GM12878 (cell line): ENCODE data around the gene ANKRD13D. TPM values are rescaled to one million over a fixed set of nuclear protein-coding genes. Genes with fewer than 3 reads are reported as not detected.
A peak's percentile ranks its signal among the peaks of the same experiment; 100 is the strongest.
"Not testable (repeated sequence)": the region's sequence is repeated elsewhere in the genome, so short reads cannot be mapped to it uniquely, and the experiment has no call there.

Experiments
- ATAC-seq: fragments of 200-7000 bp; cut with Tn5 transposase; 3 replicates; pipeline ENCODE4 v1.9.1; 2020; ENCODE audit warnings: mild to moderate bottlenecking, moderate library complexity
- BruUV-seq: library from RNA; stranded (reverse); fragments of 400-500 nt; replicated peaks from 2 replicates; lab custom pipeline; 2021; lab: Mats Ljungman, UMichigan
- CTCF ChIA-PET: fragments of 300-600 bp; sonication (Branson Sonifier 250); formaldehyde crosslinking; extraction: SDS; loops from one replicate; lab custom pipeline; 2021; ENCODE audit warnings: inconsistent platforms; lab: Yijun Ruan, JAX
- POLR2A ChIA-PET: fragments of 350-600 bp; formaldehyde crosslinking; extraction: SDS; loops from one replicate; lab custom pipeline; 2021; ENCODE audit warnings: inconsistent platforms; lab: Charles Lee
- RAD21 ChIA-PET: fragments of 300-600 bp; sonication (Branson Sonifier 250); formaldehyde crosslinking; loops from one replicate; lab custom pipeline; 2023; ENCODE audit warnings: antibody characterized with exemption; ENCODE audit not compliant: unreplicated experiment; lab: Charles Lee
- SMC1A ChIA-PET: fragments of 300-600 bp; sonication (Branson Sonifier 250); formaldehyde crosslinking; loops from one replicate; lab custom pipeline; 2023; ENCODE audit not compliant: unreplicated experiment, uncharacterized antibody; lab: Charles Lee
- DNase-seq: peaks from one replicate; pipeline ENCODE4 v3.0.0-alpha.2; 2011; ENCODE audit warnings: low read depth, low spot score
- FAIRE-seq: peaks from 3 replicates; lab custom pipeline; 2011; peaks lifted over from hg19 to GRCh38; lab: Jason Lieb, UNC
- H2AFZ ChIP-seq: 2 replicates; pipeline ENCODE4 v1.6.0; 2011; ENCODE audit warnings: low read depth, low read length, control low read depth; ENCODE audit not compliant: control insufficient read depth
- H3K27ac ChIP-seq: 2 replicates; pipeline ENCODE4 v1.5.1; 2011; ENCODE audit warnings: control low read depth; ENCODE audit not compliant: control insufficient read depth, insufficient read depth
- H3K27me3 ChIP-seq, 2 experiments: replicated peaks in 1 of 2; 2 replicates each; pipeline versions ENCODE4 v1.6.0 to v1.6.1; 2011; ENCODE audit warnings: low read length in 1 of 2; ENCODE audit not compliant: control insufficient read depth in 2 of 2, insufficient read depth in 2 of 2
- H3K36me3 ChIP-seq, 2 experiments: 2 replicates each; pipeline ENCODE4 v1.5.1; 2011; ENCODE audit warnings: low read length in 1 of 2; ENCODE audit not compliant: control insufficient read depth in 2 of 2, insufficient read depth in 2 of 2
- H3K4me1 ChIP-seq: 2 replicates; pipeline ENCODE4 v1.6.1; 2011; ENCODE audit warnings: mild to moderate bottlenecking, low read length, moderate library complexity, mixed read lengths; ENCODE audit not compliant: control insufficient read depth, insufficient read depth
- H3K4me2 ChIP-seq: 2 replicates; pipeline ENCODE4 v1.6.0; 2011; ENCODE audit warnings: control low read depth; ENCODE audit not compliant: control insufficient read depth, insufficient read depth
- H3K4me3 ChIP-seq: fragments of 200-600 bp; sonication (generic); 2 replicates; pipeline ENCODE4 v1.5.1; 2016
- H3K79me2 ChIP-seq: 2 replicates; pipeline ENCODE4 v1.6.0; 2011; ENCODE audit warnings: low read length; ENCODE audit not compliant: control insufficient read depth, insufficient read depth
- H3K9ac ChIP-seq: 2 replicates; pipeline ENCODE4 v1.8.0; 2011; ENCODE audit warnings: low read length, control low read depth, mixed read lengths; ENCODE audit not compliant: control insufficient read depth, insufficient read depth
- H3K9me3 ChIP-seq: replicated peaks from 3 replicates; pipeline ENCODE4 v1.5.1; 2011; ENCODE audit warnings: mild to moderate bottlenecking, low read length; ENCODE audit not compliant: control insufficient read depth, insufficient read depth
- H4K20me1 ChIP-seq: 2 replicates; pipeline ENCODE4 v1.6.0; 2011; ENCODE audit not compliant: control insufficient read depth, insufficient read depth
- CBFB ChIP-seq: IDR thresholded peaks from 2 replicates; pipeline ENCODE4 v1.6.1; 2016; ENCODE audit warnings: antibody characterized with exemption, low read depth
- MLLT1 ChIP-seq: fragments of 450-650 bp; IDR thresholded peaks from 2 replicates; pipeline ENCODE4 v1.6.1; 2016; ENCODE audit warnings: mild to moderate bottlenecking
- NKRF ChIP-seq: fragments of 450-650 bp; conservative IDR thresholded peaks from 2 replicates; pipeline ENCODE4 v1.6.1; 2017; ENCODE audit warnings: mild to moderate bottlenecking, moderate library complexity
- RB1 ChIP-seq: fragments of 450-650 bp; formaldehyde crosslinking; IDR thresholded peaks from 2 replicates; pipeline ENCODE4 v1.6.1; 2017; ENCODE audit warnings: mild to moderate bottlenecking, borderline replicate concordance
- SIN3A ChIP-seq: IDR thresholded peaks from 2 replicates; pipeline ENCODE4 v1.6.1; 2012; ENCODE audit warnings: low read depth, low read length, improper control_type of control experiment
- SPI1 ChIP-seq: IDR thresholded peaks from 2 replicates; pipeline ENCODE4 v1.6.1; 2011; ENCODE audit warnings: low read depth, mild to moderate bottlenecking, low read length, moderate library complexity, borderline replicate concordance; ENCODE audit not compliant: insufficient read depth
- WGBS: methylation state at CpG from one replicate; pipeline ENCODE4 v1.1.6; 2016; ENCODE audit warnings: low lambda C conversion rate; ENCODE audit not compliant: insufficient replicate concordance, insufficient coverage; ENCODE audit errors: missing lambda C conversion rate; 5-methylcytosine and 5-hydroxymethylcytosine counted together
- in situ Hi-C: fragments of 300-500 bp; cut with MboI; formaldehyde crosslinking; loops from 9 replicates; pipeline ENCODE4 v1.14.3; 2018; ENCODE audit warnings: mixed read lengths
- intact Hi-C: fragments of 100-400 bp; cut with micrococcal nuclease; formaldehyde crosslinking; loops from one replicate; pipeline ENCODE4 v1.14.2; 2022; ENCODE audit not compliant: unreplicated experiment
- polyA plus RNA-seq, 11 experiments: library from polyadenylated mRNA; depleted of rRNA in 4 of 11; unstranded in 6 of 11; stranded (reverse) in 5 of 11; fragments of >200 nt; fragmentation: Nextera tagmentation in 4 of 11; fragmentation: Illumina TruSeq in 1 of 11; extraction: Ambion mirVana in 4 of 11; extraction: Trizol in 1 of 11; gene quantifications; 1 replicate in 1 of 11; 2 replicates in 10 of 11; pipeline versions ENCODE4 v1.2.1 to v1.2.3, GENCODE V29; 2011 to 2016; ENCODE audit warnings: inconsistent platforms in 2 of 11, missing spikeins in 2 of 11, low read depth in 1 of 11
- total RNA-seq, 4 experiments: library from RNA; depleted of rRNA in 3 of 4; stranded (reverse); fragments of >200 nt in 3 of 4; fragmentation: Illumina TruSeq in 1 of 4; extraction: Trizol in 1 of 4; gene quantifications; 2 replicates each; pipeline versions ENCODE4 v1.2.1 to v1.2.3, GENCODE V29; 2013 to 2021
- TF ChIP-seq, protein P1 (sequence below): fragments of 450-650 bp; formaldehyde crosslinking; IDR thresholded peaks from 2 replicates; pipeline ENCODE4 v1.5.0; 2022; ENCODE audit warnings: mild to moderate bottlenecking, missing genetic modification characterization

Gene ANKRD13D
- total and polyA plus RNA-seq, 10 of the 15 experiments (the other 5 are each of a cell fraction or from before 2014, with no cell fraction given) = 2.0 to 56.2 (median 21.4) TPM

DNA sequence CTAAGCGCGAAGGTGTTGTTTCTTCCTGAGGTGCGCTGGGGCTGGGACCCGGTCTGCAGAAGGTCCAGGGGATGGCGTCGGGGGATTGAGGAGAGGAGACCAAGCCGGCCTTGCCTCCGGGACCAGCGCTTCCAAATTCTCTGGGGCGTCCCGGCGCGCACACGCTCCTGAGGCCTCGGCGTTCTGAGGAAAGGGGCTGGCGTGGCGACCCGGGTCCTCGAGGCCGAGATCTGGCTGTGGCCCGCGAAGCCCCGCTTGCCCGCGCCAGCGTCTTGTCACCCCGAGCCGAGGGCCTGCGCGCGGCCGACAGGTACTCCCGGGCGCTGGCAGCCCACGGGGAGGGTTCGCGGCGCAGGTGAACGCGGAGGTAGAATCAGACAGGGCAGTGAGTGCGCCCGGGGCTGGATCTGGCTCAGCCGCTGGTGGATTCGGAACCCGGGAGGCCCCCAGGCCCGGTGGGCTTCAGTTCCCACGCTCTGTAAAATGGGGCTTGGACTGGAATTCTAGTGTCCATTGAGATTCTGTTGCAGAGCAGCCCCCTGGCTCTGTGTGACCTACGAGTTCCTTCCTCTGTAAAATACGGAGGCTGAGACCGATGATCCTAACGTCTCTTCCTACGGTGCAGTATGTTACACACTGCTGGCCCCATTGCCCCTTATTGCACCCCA is 28.9 kb downstream of the ANKRD13D start (continued):
- TF ChIP-seq MLLT1 = no peak
- 0 out of 2 replicates have a peak, but pooled peaks have one; percentile 4 for TF ChIP-seq SPI1
- TF ChIP-seq RB1 = 0 out of 2 replicates have a peak, but pooled peaks have one; percentile 5
- no peak for TF ChIP-seq CBFB
- TF ChIP-seq, protein P1, sequence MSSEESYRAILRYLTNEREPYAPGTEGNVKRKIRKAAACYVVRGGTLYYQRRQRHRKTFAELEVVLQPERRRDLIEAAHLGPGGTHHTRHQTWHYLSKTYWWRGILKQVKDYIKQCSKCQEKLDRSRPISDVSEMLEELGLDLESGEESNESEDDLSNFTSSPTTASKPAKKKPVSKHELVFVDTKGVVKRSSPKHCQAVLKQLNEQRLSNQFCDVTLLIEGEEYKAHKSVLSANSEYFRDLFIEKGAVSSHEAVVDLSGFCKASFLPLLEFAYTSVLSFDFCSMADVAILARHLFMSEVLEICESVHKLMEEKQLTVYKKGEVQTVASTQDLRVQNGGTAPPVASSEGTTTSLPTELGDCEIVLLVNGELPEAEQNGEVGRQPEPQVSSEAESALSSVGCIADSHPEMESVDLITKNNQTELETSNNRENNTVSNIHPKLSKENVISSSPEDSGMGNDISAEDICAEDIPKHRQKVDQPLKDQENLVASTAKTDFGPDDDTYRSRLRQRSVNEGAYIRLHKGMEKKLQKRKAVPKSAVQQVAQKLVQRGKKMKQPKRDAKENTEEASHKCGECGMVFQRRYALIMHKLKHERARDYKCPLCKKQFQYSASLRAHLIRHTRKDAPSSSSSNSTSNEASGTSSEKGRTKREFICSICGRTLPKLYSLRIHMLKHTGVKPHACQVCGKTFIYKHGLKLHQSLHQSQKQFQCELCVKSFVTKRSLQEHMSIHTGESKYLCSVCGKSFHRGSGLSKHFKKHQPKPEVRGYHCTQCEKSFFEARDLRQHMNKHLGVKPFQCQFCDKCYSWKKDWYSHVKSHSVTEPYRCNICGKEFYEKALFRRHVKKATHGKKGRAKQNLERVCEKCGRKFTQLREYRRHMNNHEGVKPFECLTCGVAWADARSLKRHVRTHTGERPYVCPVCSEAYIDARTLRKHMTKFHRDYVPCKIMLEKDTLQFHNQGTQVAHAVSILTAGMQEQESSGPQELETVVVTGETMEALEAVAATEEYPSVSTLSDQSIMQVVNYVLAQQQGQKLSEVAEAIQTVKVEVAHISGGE (CRISPR knock-in tag) = no peak
- no peak; the same call in 1 of the 2 replicates for TF ChIP-seq NKRF
- peak; percentile 36 for TF ChIP-seq SIN3A

DNA sequence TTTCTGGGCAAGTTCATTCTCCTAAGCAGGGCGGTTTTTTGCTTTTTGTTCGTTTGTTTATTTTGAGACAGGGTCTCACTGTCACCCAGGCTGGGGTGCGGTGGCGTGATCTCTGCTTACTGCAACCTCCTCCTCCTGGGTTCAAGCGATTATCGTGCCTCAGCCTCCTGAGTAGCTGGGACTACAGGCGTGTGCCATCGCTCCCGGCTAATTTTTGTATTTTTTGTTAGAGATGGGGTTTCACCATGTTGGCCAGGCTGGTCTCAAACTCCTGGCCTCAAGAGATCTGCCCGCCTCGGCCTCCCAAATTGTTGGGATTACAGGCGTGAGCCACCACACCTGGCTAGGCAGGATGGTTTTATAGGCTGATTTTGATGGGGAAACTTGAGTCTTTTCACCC is 29.8 kb downstream of the ANKRD13D start:
- POLR2A ChIA-PET = interaction anchor here (1.1 to 2.6 kb wide), 2 partner anchors 51 to 63 kb away, joined by 4 to 23 read pairs; partner anchors contain the start of gene GRK2
- H3K27me3 ChIP-seq, BruUV-seq, ATAC-seq, H2AFZ ChIP-seq, H3K36me3 ChIP-seq, H3K4me2 ChIP-seq, H3K4me1 ChIP-seq, H3K9ac ChIP-seq, H3K9me3 ChIP-seq, H4K20me1 ChIP-seq, intact Hi-C loops, FAIRE-seq, H3K79me2 ChIP-seq, DNase-seq, H3K27ac ChIP-seq: not testable (repeated sequence)
- H3K4me3 ChIP-seq = peak overlapping the region; percentile 80; the same call in 1 of the 2 replicates
- RAD21 ChIA-PET = interaction anchor here (2.8 to 7.8 kb wide), 3 partner anchors 27 to 63 kb away, joined by 21 to 75 read pairs (median 64); partner anchors contain the start of gene POLD4
- in situ Hi-C loops = loop anchor here (5.0 kb wide), 1 partner anchor 57 kb away; no protein-coding TSS in a partner anchor
- CTCF ChIA-PET = interaction anchor here (0.6 to 12.1 kb wide), 9 partner anchors 10 to 123 kb away, joined by 3 to 151 read pairs (median 11); partner anchors contain the start of gene POLD4
- SMC1A ChIA-PET = interaction anchor here (1.0 to 7.6 kb wide), 10 partner anchors 12 to 63 kb away, joined by 4 to 82 read pairs (median 6); partner anchors contain the start of genes GRK2 and POLD4
- WGBS = 85% methylated on average over 12 of the region's 12 CpGs
